Left cardiac atrium (tissue), 4 donors: ENCODE data around the gene IL27RA. TPM values are rescaled to one million over a fixed set of nuclear protein-coding genes. Genes with fewer than 3 reads are reported as not detected.

Experiments
- ATAC-seq, 2 donors: fragments of 200-7000 bp; cut with Tn5 transposase; one replicate each; pipeline ENCODE4 v1.9.1; 2020; ENCODE audit warnings: mild to moderate bottlenecking in 2 of 2, moderate library complexity in 2 of 2
- DNase-seq: peaks from one replicate; pipeline ENCODE4 v3.0.0-alpha.2; 2020
- intact Hi-C, 2 donors: fragments of 100-400 bp; cut with DNase I; formaldehyde crosslinking; loops; one replicate each; pipeline versions ENCODE4 v1.14.1 to v1.15.1; 2022 to 2023
- total RNA-seq, 2 donors: library from RNA; stranded (reverse); fragmentation: NEBNext Ultra II Directional; extraction: Animal tissue kit (Norgen Biotek cat#: 25700); gene quantifications; one replicate each; pipeline ENCODE4 v1.2.1, GENCODE V29; 2021
- donor health status: DM: no; HTN: yes; CAD: no.
- donor health status: DM: no; HTN: yes; CAD: no; lungs with severe emphysema.
- donor health status: DM: yes; HTN: yes; CAD: no.
- donor health status: Dilated cardiomyopathy.

IL27RA gene
- total RNA-seq, 2 donors from 2014 or later: 4.7 to 6.2 TPM

DNA sequence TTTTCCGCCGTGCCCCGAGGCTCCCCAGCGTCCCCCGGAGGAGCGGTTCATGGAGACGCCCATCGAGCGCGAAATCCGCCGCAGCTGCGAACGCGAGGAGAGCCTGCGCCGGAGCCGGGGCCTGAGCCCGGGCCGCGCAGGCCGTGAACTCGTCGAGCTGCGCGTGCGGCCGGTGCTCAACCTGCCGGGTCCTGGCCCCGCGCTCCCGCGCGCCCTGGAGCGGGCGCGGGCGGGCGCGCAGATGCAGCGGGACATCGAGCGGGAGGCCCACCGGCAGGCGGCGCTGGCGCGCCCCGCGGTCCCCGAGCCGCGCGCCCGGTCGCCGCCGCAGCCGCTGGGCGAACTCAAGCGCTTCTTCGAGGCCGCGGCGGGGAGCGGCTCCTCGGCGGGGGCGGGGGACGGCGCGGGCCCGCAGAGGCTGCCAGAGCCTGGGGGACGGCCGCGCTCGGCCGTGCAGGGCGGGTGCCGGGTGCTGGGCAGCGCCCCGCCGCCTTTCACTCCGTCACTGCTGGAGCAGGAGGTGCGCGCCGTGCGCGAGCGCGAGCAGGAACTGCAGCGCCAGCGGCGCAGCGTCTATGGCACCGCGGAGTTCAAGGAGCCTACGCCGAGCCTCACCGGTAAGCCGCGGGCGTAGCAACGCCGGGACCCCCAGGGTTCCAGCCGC is 41.8 kb downstream of the IL27RA start:
- DNase-seq (peak; percentile 82), ATAC-seq (peak; percentile 34 to 55)
- intact Hi-C loops: loop anchor here in 1 of 2 donors (5.0 kb wide), 1 partner anchor 191 kb away; no protein-coding TSS in a partner anchor

DNA sequence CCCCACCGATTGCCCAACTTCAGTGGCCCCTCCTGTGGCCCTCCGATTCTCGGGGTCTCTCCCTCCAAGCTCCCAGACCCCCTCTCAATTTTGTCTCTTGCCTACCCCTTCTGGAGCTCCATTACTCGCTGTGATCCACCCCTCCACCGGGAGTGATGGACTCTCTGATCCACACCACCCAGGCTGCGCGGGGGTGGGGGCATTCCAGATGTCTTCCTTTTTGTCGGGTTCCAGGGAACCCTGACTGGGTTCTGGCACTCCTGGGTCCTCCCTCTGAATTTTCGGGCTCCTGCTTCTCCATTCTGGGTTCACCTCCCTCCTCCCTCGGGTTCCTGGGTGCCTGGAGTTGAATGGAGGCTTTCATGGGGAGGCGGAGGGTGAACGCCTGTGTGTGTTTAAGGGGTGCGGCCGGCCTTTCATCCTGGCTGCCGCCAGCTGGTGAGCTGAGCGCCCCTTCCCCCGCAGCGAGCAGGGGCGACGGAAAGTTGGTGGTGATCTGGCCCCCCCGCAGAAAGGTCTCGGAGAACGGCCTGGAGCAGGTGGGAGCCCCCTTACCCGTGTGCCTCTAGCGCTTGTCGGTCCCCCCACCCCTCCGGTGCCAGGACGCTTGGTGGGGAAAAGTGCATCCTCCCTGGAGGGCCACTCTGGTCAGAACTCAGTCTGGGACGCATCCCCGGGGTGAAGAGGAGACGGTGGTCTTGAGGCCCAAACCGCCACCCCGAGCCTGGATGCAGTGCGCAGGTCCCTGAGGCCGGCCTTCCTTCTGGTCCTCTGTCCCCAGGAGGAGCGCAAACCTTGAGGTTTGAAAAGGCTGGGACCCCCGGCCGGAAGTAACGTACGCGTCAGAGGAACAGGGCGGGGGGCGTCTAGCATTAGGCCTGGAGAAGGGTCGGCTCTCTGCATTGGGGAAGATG is 42.6 kb downstream of the IL27RA start:
- ATAC-seq: peak; percentile 2 to 8
- intact Hi-C loops: loop anchor here (2.0 to 5.0 kb wide), 2 partner anchors 192 to 193 kb away; no protein-coding TSS in a partner anchor
- DNase-seq: peak; percentile 50

DNA sequence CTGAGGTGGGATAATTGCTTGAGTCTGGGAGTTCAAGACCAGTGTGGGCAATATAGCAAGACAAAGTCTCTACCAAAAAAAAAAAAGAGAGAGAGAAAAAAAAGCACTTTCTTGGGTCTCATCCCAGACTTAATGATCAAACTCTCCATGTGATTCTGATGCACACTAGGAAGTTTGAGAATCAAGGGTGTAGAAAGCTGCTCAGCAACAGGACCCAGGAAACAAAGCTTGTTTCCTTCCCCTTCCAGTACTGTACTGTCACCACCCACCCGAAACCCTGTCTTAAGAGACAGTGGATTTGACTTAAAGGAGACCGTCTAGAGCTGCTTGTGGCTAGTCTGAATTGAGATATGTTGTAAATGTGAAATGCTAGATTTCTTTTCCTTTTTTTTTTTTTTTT is 46.8 kb downstream of the IL27RA start:
- intact Hi-C loops: loop anchor here in 1 of 2 donors (5.0 kb wide), 1 partner anchor 59 kb away; the partner anchor contains the start of gene ASF1B
- ATAC-seq (no peak), DNase-seq (no peak)

DNA sequence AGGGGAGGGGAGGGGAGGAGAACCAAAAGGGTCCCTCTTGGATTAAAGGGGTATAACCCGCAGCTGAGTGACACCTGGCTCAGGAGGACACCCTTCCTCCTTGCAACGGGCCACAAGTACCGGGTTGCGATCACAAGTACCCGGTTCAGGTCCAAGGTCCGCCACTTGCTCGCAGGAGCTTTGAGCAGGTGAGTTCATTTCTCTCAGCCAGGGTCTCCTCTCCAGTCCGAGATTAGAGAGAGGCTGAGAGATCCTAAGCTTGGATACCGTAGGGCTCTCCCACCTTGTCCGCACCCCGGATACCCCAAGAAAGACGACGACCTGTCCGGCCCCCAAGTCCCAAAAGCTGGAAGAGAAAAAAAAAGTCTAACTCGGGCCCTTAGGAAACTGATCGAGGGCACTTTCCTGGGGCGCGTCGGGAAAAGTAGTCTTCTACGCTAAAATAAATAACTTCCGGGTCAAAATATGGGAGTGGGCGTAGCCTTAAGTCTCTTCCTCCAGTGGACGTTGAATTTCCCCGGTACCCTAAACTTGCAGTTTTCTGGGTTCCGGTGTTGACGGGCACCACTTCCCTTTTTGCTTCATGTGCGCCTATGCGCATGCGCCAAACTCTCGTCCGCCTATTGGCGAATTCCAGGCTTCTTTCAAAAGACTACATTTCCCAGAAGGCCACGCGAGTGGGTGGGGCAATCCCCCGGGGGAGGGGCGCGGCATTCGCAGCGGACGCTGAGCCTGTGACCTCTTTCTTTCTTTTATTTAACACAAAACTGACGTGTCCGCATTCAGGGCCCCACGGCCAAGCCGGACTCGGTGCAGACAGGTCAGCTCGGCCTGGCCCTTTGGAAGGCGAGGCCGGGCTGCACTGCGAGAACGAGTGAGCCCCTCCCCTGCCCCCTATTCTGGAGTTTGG is 49.6 kb downstream of the IL27RA start:
- intact Hi-C loops: loop anchor here in 1 of 2 donors (5.0 kb wide), 1 partner anchor 36 kb away; the partner anchor contains the start of gene PRKACA
- peak; percentile 99 for DNase-seq
- ATAC-seq: peak; percentile 95 to 96

DNA sequence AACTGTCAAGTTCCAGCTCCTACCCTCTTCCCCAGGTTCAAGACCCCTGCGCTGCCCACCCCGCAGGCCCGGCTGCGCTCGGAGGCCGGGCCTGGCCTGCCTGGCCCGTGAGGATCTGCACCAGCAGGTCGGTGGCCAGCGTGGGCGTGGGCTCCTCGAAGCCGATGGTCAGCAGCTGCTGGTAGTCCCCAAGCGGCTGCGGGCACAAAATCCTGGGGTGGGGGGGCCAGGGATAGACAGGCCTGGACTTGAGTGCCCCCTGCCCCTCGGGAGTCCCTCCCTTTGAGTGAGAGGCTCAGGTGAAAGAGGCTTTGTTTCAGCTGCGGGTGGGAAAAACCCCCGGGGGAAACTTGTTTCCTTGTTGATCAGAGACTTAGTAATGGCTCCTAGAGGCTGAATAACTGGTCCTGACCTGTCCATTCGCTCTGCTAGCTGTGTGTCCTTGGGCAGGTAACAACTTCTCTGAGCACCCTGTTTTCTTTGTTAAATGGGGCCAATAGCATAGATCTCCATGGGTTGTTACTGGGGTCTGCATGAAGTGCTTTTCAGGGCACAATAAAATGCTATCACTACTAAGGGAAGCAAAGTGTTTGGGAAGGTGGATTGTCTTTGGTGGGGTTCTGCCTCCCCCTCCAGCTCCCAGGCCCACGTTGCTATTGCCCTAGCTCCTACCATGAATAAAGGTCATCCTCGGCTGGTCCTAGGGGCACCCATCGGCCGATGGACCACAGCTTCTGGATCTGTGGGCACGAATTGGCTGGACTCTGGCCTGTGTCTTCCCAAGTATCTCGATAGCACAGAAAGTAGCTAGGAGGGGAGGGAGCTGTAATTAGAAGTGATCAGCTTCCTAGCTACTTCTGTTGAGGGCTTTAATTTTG is 50.5 kb downstream of the IL27RA start:
- intact Hi-C loops: loop anchor here in 1 of 2 donors (5.0 kb wide), 1 partner anchor 35 kb away; the partner anchor contains the start of gene PRKACA
- DNase-seq: peak; percentile 66
- peak; percentile 39 to 52 for ATAC-seq

DNA sequence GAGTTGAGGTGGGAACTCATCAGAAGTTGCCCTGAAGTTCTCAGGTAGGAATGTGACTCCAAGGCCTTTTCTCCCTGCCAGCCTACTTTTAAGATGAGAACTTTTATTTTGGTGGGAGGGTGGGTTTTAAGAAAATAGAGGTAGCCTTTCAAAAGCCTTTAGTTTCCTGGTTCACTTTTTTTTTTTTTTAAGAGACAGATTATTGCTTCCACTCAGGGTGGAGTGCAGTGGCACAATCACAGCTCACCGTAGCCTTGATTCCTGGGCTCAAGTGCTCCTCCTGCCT is 51.1 kb downstream of the IL27RA start:
- intact Hi-C loops: loop anchor here in 1 of 2 donors (5.0 kb wide), 1 partner anchor 35 kb away; the partner anchor contains the start of gene PRKACA
- no peak for DNase-seq
- no peak for ATAC-seq

DNA sequence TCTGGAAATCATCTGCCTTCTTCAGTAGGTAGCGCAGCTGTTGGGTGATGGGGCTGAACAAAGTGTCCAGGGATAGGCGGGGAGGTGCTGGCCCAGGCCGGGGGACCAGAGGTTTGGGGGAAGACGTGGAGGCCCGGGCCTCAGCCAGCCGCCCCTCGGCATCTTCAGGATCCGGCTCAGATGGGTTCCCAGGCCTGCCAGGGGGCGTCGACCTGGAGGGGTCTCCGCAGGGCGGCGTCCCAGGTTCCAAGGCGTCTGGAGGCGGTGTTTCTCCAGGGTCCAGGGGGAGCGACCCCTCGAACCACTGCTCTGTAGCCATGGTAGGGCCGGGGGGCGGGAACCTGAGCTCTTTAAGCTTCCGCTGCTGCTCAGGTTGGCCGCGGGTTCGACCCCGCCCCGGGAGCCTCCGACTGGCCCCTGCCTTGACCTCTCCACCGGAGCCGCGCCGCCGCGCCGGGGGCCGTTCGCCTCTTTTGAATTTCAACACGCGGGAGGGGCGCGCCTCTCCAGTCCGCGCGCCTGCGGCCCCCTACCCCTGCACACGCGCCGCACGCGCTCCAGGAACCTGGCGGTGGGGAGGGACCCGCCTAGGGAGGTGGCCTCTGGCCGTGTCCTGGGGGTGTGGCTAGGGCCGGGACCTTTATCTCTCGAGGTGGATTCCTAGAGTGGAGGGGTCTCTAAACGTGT is 53.9 kb downstream of the IL27RA start, which contains the start of gene C19orf67:
Gene C19orf67 (minus strand): TSS at position 475 of the 687 bp plus-strand sequence. CDS start 156 bp downstream, at position 319.
- intact Hi-C loops: no loop called here
- no peak for ATAC-seq
- no peak for DNase-seq

DNA sequence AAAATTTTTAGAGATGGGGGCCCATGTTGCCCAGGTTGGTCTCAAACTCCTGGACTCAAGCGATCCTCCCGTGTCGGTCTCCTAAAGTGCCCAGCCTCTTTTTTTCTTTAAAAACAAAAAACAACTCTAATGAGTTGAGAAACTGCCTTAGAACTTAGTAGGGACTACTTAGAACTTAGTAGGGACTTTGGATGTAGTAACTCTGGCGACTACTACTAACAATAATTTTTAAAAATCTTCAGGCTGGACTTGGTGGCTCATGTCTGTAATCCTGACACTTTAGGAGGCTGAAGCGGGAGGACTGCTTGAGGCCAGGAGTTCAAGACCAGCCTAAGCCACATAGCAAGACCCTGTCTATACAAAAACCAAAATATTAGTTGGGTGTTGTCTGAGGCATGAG is 54.5 kb downstream of the IL27RA start:
- ATAC-seq: no peak
- DNase-seq: no peak
- intact Hi-C loops: no loop called here

DNA sequence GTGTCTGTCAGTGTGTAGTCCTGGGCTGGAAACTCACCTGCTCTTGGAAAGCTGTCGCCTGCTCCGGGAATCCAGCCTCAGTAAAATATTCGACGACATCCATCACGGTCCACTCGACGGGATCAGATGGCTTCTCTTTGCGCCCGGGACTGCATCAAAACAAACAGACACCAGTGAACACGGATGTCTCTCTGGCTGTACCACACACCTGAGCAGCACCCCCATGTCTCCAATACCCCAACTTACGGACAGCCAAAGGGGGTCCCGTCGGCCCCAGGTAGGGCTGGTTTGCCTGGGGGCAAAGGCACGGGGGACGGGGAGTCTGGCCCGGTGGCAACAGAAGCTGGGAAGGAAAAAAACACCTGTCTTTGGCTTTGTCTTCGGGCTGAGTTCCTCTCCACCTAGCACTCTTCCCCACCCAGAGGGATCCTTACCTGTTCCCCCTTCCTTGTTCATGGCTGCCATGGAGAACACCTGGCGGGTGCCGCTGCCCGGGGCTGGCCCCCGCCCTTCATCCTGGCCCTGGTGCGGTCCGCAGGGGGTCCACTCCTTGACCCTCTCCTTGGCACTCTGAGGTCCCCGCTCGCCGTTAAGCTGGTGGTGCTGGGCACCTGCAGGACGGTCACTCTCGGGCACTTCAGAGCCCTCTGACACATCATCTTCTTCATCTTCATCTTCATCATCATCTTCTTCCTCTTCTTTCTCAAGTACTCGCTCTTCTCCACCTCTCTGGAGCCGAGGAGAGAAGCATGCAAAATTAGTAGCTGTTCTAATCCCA is 57.3 kb downstream of the IL27RA start:
- ATAC-seq (no peak), DNase-seq (no peak)
- intact Hi-C loops: no loop called here

DNA sequence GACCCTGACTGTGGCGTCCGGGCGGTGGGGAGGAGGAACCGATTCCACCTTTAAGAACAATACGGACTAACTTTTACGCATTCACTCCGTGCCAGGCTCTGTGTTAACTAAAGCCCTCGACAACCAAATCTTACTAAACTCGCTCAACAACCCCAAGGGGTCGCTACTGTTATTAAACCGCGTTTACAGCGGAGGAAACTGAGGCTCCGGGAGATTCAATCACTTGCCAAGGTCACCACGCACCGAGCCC is 57.8 kb downstream of the IL27RA start:
- intact Hi-C loops: no loop called here

DNA sequence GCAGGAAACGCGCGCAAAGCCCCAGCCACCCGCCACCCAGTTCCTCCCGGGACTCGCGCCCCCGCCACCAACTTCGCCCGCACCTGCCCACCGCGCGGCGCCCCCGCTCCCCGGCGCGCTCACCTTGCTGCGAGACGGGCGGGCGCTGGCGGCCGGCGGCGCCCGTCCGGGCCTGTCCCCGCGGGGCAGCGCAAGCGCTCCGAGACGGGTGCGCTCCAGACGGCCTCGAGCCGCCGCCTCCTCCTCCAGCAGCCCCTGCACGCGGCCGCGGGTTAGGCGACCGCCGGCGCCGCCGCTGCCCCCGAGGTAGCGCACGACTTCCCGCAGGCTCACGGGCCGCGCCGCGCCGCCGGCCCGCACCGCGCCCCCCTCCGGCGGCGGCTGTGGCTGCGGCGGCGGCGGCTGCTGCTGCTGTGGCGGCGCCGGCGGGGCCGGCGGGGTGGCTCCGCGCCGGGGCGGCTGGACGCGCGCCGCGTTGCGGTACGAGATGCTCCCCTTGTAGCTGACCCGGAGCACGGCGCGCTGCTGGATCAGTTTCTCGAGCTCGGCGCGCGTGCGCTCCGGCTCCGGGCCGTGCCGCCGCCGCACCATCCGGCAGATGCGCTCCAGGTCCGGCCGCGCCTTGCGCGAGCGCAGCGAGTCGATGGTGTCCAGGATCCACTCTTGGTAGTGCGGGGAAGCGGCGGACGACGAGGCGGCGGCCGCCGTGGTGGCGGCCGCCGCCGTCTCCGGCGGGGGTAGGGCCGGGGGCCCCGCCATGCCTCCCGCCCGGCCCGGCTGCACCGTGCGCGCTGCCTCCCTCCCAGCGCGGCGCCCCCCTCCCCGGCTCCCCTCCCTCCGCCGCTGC is 58.3 kb downstream of the IL27RA start:
- ATAC-seq (peak; percentile 3 to 7), DNase-seq (peak; percentile 69)
- intact Hi-C loops: no loop called here

More for the DNA sequence above, 57.8 kb downstream of the IL27RA start:
- no peak for ATAC-seq
- no peak for DNase-seq

DNA sequence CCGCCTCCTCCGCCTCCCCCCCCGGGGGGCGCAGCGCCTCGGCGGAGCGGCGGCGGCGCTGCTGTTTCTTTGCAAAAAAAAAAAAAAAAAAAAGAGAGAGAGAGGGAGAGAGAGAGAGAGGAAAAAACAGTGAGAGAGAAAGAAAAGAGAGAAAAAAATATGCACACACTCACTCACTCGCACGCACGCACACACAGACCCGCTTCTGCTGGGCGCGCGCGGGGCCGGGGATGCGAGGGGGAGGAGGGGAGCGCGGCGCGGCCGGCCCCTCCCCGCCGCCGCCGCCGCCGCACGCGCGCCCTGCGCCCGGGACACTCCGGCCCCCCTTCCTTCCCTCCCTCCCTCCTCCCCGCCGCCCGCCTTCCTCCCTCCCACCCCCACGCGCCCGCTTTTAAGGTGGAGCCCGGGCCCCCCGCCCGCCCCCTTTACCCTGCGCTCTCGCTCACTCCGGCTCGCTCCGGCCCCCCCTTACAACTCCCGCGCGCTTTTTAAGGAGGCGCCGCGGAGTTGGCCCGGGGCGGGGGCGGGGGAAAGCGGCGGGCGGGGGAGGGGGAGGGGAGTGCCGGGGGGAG is 59.0 kb downstream of the IL27RA start, which contains the start of gene SAMD1:
Gene SAMD1 (minus strand): TSS at position 243 of the 572 bp plus-strand sequence.
- intact Hi-C loops: no loop called here
- ATAC-seq (peak; percentile 71 to 85), DNase-seq (peak; percentile 95)

DNA sequence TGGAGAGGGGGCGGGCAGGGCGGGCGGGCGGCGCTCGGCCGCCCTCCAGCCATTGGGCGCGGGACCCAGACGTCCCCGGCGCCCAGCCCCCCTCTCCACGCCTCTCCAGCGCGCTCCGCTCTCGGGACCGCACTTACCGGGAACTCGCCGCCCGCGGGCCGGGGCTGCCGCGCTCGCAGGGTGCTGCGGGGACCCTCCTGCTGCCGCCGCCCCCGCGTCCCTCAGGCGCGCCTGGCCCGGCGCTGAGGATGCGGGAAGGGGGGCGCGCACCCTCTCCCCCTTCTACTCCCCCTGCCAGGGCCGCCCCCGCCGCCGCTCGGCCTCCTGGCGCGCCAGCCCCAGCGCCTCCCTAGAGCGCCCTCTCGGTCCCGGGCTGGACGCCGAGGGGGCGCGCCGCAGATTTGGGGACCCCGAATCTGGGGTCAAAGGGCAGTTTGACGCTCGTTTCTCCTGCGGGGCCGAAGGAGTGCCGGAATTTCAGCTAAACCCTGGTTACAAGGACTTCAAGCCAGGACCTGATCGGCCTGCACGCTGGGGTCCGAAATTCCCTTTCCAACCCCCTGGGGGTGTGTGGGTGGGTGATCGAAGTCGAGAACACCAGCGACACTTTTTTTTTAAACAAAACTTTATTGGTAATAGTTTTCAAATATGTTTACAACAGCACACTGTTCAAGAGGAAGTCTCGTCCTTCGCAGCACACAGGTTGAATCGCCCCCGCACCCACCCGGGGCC is 59.7 kb downstream of the IL27RA start:
- DNase-seq: no peak
- intact Hi-C loops: no loop called here
- ATAC-seq: peak; percentile 87 to 88

DNA sequence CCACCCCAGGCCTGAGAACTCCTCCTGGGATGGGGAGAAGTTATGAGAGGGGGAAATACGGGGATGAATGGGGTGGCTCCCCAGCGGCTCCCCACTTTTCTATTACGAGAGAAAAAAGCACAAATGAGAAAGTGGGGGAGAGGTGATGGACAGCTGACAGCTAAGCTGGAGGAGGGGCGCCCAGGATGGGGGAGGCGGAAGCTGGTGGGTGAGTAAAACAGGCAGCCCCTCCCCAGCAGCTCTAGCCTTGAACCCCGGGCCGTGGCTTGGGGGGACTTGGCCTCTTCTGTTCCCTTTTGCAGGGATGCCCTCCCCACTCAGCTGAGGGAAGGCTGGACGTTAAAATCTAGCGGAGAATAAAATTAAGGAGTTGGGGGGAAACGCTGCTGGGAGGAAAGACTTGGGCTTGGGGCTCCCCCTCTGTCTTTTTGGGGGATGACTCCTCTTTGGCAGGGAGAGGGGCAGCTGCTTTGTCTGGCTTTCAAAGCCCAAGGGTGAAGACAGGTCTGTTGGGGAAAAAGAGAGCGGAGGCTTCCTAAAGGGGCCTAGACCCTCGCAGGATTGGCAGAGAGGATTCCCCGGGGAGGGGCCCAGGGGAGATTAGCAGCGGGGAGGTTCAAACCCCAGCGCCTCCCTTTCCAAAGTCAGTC is 60.4 kb downstream of the IL27RA start:
- no peak for DNase-seq
- intact Hi-C loops: loop anchor here in 1 of 2 donors (2.0 kb wide), 1 partner anchor 15 kb away; no protein-coding TSS in a partner anchor
- ATAC-seq: peak; percentile 0 to 3
